HCT116 (cell line): ENCODE data around the gene CTXND1. TPM values are rescaled to one million over a fixed set of nuclear protein-coding genes. Genes with fewer than 3 reads are reported as not detected.

Experiments used
- ATAC-seq: fragments of 200-7000 bp; cut with Tn5 transposase; 2 replicates; pipeline ENCODE4 v1.9.1; 2020; ENCODE audit warnings: mild to moderate bottlenecking, moderate library complexity
- BruUV-seq: library from RNA; stranded (reverse); fragments of 400-500 nt; replicated peaks from 2 replicates; lab custom pipeline; 2021; lab: Mats Ljungman, UMichigan
- CTCF ChIA-PET: fragments of 300-600 bp; sonication (Branson Sonifier 250); formaldehyde crosslinking; loops from one replicate; lab custom pipeline; 2021; ENCODE audit warnings: antibody characterized with exemption; lab: Charles Lee
- POLR2A ChIA-PET: fragments of 300-600, 350-600 bp; sonication (Branson Sonifier 250); formaldehyde crosslinking; loops from one replicate; lab custom pipeline; 2021; ENCODE audit warnings: antibody characterized with exemption; lab: Charles Lee
- RAD21 ChIA-PET, 2 experiments: fragments of 300-600 bp; sonication (Branson Sonifier 250); formaldehyde crosslinking; loops; one replicate each; lab custom pipeline; 2023; ENCODE audit warnings: low total read pairs in 2 of 2; ENCODE audit not compliant: uncharacterized antibody in 2 of 2, unreplicated experiment in 2 of 2, low non-redundant PET in 1 of 2; lab: Charles Lee
- DNase-seq: peaks from one replicate; pipeline ENCODE4 v3.0.0-alpha.2; 2010; ENCODE audit warnings: low read depth, low spot score
- H2AFZ ChIP-seq: fragments of 200-600 bp; shearing (Covaris generic), sonication (generic); 2 replicates; pipeline ENCODE4 v1.6.1; 2017; ENCODE audit warnings: low read depth, mixed run types, mixed read lengths, antibody characterized with exemption, low read length; ENCODE audit not compliant: poor library complexity, severe bottlenecking
- H3K27ac ChIP-seq: 2 replicates; pipeline ENCODE4 v1.5.1; 2012; ENCODE audit warnings: low read depth, low read length
- H3K27me3 ChIP-seq: fragments of 200-600 bp; sonication (generic); 2 replicates; pipeline ENCODE4 v1.6.1; 2016; ENCODE audit warnings: mixed run types, low read length, mixed read lengths; ENCODE audit not compliant: insufficient read depth
- H3K36me3 ChIP-seq, 2 experiments: fragments of 200-500 bp in 1 of 2; fragments of 200-600 bp in 1 of 2; sonication (Bioruptor generic) in 1 of 2; sonication (generic) in 1 of 2; 2 replicates each; pipeline versions ENCODE4 v1.5.1 to v1.6.1; 2014 to 2016; ENCODE audit warnings: low read length in 2 of 2, inconsistent platforms in 1 of 2, mixed read lengths in 1 of 2, mixed run types in 1 of 2; ENCODE audit not compliant: insufficient read depth in 2 of 2, control insufficient read depth in 1 of 2
- H3K4me1 ChIP-seq, 2 experiments: fragments of 200-600 bp in 1 of 2; sonication (generic) in 1 of 2; 2 replicates each; pipeline versions ENCODE4 v1.5.1 to v1.6.1; 2012 to 2017; ENCODE audit warnings: low read length in 2 of 2, inconsistent platforms in 1 of 2, mild to moderate bottlenecking in 1 of 2, mixed read lengths in 1 of 2, mixed run types in 1 of 2, moderate library complexity in 1 of 2; ENCODE audit not compliant: insufficient read depth in 2 of 2, control insufficient read depth in 1 of 2
- H3K4me2 ChIP-seq: fragments of 200-600 bp; sonication (generic); 2 replicates; pipeline ENCODE4 v1.6.1; 2017; ENCODE audit warnings: mixed run types, low read length, mixed read lengths
- H3K4me3 ChIP-seq, 2 experiments: fragments of 200-600 bp in 1 of 2; sonication (generic) in 1 of 2; replicated peaks in 1 of 2; 2 replicates each; pipeline ENCODE4 v1.5.1; 2011 to 2016; ENCODE audit warnings: low read length in 2 of 2, control low read depth in 1 of 2, low read depth in 1 of 2, mild to moderate bottlenecking in 1 of 2, mixed read lengths in 1 of 2, mixed run types in 1 of 2
- H3K79me2 ChIP-seq: fragments of 200-600 bp; sonication (generic); 2 replicates; pipeline ENCODE4 v1.6.1; 2017; ENCODE audit warnings: mild to moderate bottlenecking, mixed run types, low read length, moderate library complexity, mixed read lengths; ENCODE audit not compliant: insufficient read depth
- H3K9ac ChIP-seq: fragments of 200-600 bp; sonication (generic); 2 replicates; pipeline ENCODE4 v1.6.1; 2016; ENCODE audit warnings: low read length, mixed read lengths
- H3K9me2 ChIP-seq: fragments of 200-600 bp; sonication (generic), shearing (Covaris generic); 2 replicates; pipeline ENCODE4 v1.6.1; 2017; ENCODE audit warnings: mixed run types, mild to moderate bottlenecking, moderate library complexity; ENCODE audit not compliant: insufficient read depth
- H3K9me3 ChIP-seq, 2 experiments: fragments of 200-500 bp in 1 of 2; fragments of 200-600 bp in 1 of 2; sonication (Bioruptor generic) in 1 of 2; sonication (generic) in 1 of 2; 2 replicates each; pipeline ENCODE4 v1.6.1; 2014 to 2017; ENCODE audit warnings: low read length in 2 of 2, mixed read lengths in 2 of 2, inconsistent platforms in 1 of 2, low read depth in 1 of 2, mild to moderate bottlenecking in 1 of 2, mixed run types in 1 of 2, moderate library complexity in 1 of 2; ENCODE audit not compliant: control insufficient read depth in 1 of 2, insufficient read depth in 1 of 2
- H4K20me1 ChIP-seq: fragments of 200-600 bp; sonication (generic), shearing (Covaris generic); 2 replicates; pipeline ENCODE4 v1.6.1; 2017; ENCODE audit warnings: mixed run types, mild to moderate bottlenecking, moderate library complexity; ENCODE audit not compliant: insufficient read depth
- ELF1 ChIP-seq: IDR thresholded peaks from 2 replicates; pipeline ENCODE4 v1.6.1; 2012; ENCODE audit warnings: low read depth, borderline replicate concordance
- EZH2 ChIP-seq: fragments of 200-600 bp; sonication (generic); IDR thresholded peaks from 2 replicates; pipeline ENCODE4 v1.6.1; 2017; ENCODE audit warnings: antibody characterized with exemption, mixed run types
- EZH2phosphoT487 ChIP-seq: fragments of 200-600 bp; IDR thresholded peaks from 2 replicates; pipeline ENCODE4 v1.6.1; 2018; ENCODE audit warnings: antibody characterized with exemption, borderline replicate concordance
- JUND ChIP-seq: IDR thresholded peaks from 2 replicates; pipeline ENCODE4 v1.6.1; 2012
- ZFX ChIP-seq: fragments of 450-650 bp; IDR thresholded peaks from 2 replicates; pipeline ENCODE4 v1.6.1; 2017
- intact Hi-C: fragments of 100-400 bp; cut with micrococcal nuclease; formaldehyde crosslinking; loops from 2 replicates; pipeline ENCODE4 v1.10.0; 2022
- total RNA-seq: library from RNA; stranded (reverse); gene quantifications from one replicate; pipeline ENCODE4 v1.2.1, GENCODE V29; 2021; ENCODE audit not compliant: unreplicated experiment
- TF ChIP-seq, protein P1 (sequence below): IDR thresholded peaks from 2 replicates; pipeline ENCODE4 v1.6.1; 2011; ENCODE audit warnings: mild to moderate bottlenecking, low read length, moderate library complexity; ENCODE audit not compliant: insufficient replicate concordance; ENCODE audit errors: extremely low read depth
- TF ChIP-seq, protein P2 (sequence below): IDR thresholded peaks from 2 replicates; pipeline ENCODE4 v1.6.1; 2012

Gene CTXND1
- total RNA-seq, 1 experiment from 2014 or later, result not detected

DNA sequence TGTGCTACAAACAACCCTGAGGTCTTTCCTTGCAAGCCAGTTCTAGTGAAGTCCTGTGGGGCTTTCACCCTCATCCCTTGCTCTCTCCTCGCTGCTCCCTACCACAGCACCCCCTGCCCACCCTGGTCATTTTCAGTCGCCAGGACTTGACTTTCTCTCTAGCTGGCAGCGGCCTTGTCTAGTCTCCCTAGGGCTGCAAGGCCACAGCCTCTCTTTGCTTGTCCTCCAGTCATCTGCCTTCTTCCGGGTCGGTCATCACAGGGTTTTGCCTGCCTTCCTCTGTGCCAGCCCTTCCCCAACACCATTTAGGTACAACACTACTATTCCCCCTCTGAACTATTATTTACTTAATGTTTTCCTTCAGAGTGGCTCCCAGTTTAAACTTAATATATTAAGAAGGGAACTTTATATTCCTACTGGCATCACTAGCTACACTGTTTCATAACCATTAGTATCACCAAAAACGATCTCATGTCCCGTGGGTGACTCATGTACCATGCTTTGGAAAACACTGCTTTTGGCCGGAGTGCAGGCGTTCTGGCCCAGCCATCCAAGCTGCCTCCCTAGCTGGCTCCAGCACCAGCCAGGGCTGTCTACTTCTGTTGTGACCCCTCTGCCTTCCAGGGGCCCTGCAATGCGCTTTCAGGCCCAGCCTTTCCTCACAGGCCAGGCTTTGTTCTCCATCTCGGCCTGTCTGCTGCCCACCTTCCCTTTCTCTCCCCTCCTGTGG is 77.8 kb downstream of the CTXND1 start:
- Histone ChIP-seq H3K79me2 (no peaks in the 10 kb centered on the region), H3K4me2 (no peak overlapping the region), H3K4me1 (peaks cover 0 to 6% of the 10 kb centered on the region in 2 experiments; a peak in 2 of 4 replicates), H3K9me2 (no peaks in the 10 kb centered on the region), H3K9me3 (no peaks in the 10 kb centered on the region), H3K9ac (no peak overlapping the region), H2AFZ (no peak overlapping the region), H3K4me3 (no peak overlapping the region), H3K36me3 (no peaks in the 10 kb centered on the region), H3K27ac (no peak overlapping the region), H3K27me3 (no peaks in the 10 kb centered on the region), H4K20me1 (no peaks in the 10 kb centered on the region)
- ATAC-seq (no peak), DNase-seq (no peak)
- RAD21 ChIA-PET, result no interaction called here
- BruUV-seq, result no TSS peak
- CTCF ChIA-PET, result interaction anchor here (0.7 to 2.1 kb wide), 4 partner anchors 406 to 834 kb away, joined by 4 to 6 read pairs (median 5); no protein-coding TSS in a partner anchor
- TF ChIP-seq, protein P1, sequence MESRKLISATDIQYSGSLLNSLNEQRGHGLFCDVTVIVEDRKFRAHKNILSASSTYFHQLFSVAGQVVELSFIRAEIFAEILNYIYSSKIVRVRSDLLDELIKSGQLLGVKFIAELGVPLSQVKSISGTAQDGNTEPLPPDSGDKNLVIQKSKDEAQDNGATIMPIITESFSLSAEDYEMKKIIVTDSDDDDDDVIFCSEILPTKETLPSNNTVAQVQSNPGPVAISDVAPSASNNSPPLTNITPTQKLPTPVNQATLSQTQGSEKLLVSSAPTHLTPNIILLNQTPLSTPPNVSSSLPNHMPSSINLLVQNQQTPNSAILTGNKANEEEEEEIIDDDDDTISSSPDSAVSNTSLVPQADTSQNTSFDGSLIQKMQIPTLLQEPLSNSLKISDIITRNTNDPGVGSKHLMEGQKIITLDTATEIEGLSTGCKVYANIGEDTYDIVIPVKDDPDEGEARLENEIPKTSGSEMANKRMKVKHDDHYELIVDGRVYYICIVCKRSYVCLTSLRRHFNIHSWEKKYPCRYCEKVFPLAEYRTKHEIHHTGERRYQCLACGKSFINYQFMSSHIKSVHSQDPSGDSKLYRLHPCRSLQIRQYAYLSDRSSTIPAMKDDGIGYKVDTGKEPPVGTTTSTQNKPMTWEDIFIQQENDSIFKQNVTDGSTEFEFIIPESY, result no peak
- no peak for TF ChIP-seq ZFX
- TF ChIP-seq, protein P2, sequence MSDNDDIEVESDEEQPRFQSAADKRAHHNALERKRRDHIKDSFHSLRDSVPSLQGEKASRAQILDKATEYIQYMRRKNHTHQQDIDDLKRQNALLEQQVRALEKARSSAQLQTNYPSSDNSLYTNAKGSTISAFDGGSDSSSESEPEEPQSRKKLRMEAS, result no peak
- TF ChIP-seq EZH2, result no peak
- TF ChIP-seq ELF1, result no peak
- TF ChIP-seq JUND, result no peak
- no peak for TF ChIP-seq EZH2phosphoT487
- POLR2A ChIA-PET, result no interaction called here
- intact Hi-C loops, result loop anchor here (5.0 to 10.0 kb wide), 4 partner anchors 279 to 792 kb away; partner anchors contain the start of gene MTHFS
